ENCODE measurements around the gene PRKRA.
"Not testable (repeated sequence)": the region's sequence is repeated elsewhere in the genome, so short reads cannot be mapped to it uniquely, and the experiment has no call there.

Gene PRKRA

DNA sequence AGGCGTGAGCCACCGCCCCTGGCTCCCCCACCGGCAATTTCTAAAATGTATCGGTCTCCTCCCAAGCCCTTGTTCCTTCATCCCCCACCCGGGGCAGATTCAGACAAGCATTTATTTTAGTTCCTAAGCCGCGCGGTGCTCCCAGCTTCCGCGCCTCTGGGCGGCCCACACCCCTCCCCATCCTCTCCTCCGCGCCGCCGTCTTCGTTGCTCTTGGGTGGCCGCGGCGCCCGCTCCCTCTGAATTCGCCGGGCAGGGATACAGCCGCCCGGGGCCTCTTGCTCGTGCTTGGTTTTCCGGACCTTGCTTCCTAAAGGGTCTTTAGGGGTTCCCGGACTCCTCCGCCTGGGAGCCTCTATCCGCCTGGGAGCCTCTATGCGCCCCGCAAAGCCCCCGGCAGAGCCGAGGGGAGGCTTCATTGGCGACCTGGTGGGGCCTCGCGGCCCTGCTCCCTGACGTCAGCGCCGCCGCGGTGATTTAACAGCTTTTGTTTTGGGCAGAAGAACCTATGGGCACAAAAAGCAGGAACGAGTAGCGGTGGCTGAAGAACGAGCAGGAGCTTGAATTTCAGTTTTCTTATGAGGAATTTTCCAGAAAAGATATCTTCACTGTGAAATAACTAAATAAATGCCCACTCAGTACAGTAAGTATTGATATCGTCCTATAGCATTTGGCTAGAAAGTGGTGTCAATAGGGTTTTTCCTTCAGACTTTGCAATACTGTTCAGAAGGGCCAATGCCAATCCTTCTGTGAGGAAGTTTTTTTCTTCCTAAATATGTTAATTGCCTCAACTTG is 37.3 kb downstream of the PRKRA start:
- DNase-seq: peak; percentile 49

DNA sequence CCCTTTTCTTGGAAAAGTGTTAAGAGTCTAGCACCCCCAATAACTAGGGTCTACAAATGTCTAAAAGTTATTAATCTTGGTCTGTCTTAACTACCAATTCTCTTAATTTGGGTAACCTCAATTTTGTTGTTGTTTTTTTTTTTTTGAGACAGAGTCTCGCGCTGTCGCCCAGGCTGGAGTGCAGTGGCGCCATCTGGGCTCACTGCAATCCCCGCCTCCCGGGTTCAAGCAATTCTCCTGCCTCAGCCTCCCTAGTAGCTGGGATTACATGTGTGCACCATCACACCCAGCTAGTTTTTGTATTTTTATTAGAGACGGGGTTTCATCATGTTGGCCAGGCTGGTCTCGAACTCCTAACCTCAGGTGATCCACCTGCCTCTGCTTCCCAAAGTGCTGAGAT is 38.5 kb downstream of the PRKRA start:
- DNase-seq: not testable (repeated sequence)

DNA sequence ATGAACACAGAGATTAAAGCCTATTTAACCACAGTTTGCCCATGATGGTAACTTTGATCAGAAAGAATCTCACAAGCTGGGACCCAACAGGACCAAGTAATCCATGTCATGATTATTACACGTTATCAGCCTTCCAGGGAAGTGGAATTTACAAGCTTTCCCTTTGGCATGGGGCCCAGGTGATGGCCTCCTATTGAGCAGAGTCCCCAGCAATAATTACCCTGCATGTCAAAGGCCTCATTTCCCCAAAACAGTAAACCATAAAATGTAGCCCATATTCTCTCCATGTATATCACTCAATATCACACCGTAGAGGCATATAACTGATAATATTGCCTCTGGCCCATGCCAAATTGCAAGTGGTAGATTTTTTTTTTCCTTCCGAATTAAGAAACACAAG is 38.9 kb downstream of the PRKRA start:
- DNase-seq: no peak

DNA sequence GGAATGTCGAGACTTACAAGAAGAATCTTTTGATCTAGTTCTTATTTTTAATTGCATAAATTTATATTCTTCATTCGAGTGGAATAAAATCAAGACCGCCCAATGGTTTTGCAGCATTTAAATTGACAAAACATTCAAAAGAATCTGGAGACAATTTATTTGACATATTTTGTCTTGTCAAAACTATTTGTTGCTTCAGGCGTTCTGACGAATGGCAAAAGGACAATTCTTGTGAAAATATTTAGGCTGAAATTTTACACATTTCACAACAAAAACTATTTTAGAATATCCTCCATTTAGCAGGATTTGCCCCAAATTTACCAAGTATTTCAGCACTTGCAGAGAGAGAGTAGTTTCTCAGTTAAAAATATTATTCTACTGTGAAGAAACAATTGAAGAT is 41.7 kb downstream of the PRKRA start:
- DNase-seq: no peak

DNA sequence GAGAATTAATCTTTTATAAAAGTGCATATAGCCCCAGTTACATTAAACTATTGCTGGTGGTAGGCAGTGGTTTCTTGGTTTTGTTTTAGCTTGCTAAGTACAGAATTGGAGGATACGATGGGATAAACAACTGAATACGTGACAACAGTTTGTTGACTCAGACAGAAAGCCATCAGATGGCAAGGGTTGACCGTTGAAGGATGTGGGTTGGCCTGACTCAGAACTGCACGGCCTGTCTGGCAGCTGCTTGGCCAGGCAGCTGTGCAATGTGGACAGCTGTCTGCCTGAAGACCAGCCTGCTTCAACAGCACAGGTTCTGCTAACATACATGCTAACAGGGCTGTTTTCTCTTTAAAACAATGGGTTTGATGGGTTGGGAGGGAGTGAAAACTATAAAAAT is 46.6 kb downstream of the PRKRA start:
- DNase-seq: no peak

DNA sequence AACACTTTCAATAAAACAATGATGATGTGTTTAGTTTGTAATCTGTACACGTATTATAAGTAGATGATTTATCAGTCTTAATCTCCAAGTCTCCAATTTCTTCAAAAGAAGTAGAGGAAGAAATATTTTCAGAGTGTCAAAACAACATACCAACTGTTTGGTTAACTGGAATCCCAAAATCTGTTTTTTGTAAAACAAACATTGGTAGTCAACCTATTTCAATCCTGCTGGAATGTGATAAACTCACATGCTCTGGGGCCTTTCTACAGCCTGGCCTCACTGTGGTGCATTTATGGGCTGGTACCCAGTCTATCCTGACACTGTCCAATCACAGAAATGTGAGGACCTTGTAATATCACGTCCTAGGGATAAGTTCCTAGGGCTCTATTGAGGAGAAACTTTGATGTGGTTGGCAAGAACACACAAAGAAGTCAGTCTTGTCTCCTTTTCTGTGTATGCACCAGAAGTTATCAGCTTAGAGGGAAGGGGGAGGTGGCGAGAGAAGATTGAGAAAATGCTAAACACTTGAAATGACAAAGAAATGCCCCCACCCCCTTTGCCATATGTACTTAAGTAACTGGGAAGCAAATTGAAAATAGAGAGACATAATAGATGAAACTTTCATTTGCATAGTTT is 47.2 kb downstream of the PRKRA start:
- DNase-seq: no peak

DNA sequence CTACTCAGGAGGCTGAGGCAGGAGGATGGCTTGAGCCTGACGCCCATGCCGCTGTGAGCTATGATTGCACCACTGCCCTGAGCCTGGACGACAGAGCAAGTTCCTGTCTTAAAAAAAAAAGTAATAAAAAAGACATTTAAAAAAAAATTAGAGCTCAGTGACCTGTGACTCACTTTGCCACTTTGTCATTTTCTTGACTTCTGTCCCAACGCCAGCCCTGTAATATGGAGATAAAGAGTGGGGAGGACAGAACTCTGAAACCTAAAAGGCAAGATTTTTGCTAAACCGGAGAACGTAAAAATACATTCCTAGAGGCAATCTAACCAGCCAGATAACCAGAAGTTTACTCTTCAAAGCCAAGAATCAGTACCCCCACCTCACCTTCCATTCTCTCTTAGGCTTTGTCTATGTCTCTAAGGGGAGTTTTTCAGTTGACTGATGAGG is 49.0 kb downstream of the PRKRA start:
- DNase-seq: no peak

DNA sequence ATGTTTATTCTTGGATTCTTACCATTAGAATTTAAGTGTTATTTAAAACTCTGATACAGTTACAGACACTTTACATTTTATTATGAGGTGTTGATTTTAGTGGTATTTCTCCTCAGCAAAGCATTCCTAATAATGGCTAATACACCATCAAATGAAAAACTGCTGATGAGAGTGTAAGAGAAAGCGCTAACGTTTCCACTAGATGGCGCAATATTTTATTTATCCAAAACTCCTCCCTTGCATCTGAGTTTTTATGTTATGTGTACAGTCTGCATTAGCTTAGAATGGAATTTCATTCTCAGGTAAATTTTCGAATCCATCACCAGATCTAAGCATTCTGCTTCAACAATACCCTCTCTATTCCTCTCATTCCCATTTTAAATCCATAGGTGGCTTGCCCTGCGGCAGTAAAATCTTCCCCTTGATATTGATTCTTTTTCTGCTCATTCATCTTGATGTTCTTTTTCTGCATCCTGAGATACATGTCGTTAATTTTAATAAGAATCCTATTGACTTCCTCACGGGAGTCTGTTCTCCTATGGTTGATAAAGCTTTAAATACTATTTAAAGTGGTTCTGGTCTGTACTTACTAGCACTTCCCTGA is 53.9 kb downstream of the PRKRA start:
- DNase-seq: peak; percentile 78

DNA sequence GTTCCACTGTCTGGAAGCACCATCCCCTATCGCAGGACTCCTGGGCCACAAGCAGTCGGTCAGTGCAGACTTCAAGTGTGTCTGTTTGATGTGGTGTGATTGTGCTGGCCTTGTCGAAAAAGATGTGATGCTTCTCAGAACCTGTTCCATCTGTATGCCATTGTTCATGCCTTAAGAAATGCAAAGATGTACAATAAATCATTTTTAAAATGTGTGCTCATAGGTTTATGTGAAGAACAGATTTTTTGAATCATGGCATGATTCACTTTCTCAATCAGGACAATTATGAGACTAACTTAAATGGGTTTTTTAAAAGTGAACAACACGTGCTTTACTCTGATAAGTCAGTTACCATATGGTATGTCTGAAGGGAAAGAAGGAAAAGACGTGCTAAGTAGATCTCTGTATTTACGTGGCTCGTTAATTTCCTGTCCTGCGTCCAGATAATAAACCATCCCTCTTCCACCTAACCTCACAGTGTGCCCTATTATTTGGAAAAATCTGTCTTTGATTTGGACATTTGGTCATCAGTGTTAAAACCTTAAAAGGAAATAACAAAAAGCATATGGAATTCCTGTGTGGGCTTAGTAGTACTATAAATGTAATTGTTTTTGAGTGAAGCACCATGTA is 54.9 kb downstream of the PRKRA start:
- DNase-seq: no peak

DNA sequence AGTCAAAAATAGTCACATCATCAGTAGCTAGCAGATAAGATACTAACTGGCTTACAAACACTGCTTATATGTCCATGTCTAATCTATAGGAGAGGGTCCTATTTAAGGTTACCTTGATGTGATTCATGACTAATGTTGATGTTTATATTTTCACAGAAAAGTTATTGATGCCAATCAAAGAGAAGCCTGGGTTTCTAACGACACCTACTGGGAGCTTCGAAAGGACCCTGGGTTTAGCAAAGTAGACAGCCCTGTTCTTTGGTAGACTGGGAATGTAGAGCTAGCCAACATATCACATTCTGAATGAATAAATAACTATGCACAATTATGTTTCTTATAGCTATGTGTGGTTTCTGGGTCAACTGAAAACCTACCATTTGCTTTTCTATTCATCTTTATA is 55.7 kb downstream of the PRKRA start:
- no peak for DNase-seq

DNA sequence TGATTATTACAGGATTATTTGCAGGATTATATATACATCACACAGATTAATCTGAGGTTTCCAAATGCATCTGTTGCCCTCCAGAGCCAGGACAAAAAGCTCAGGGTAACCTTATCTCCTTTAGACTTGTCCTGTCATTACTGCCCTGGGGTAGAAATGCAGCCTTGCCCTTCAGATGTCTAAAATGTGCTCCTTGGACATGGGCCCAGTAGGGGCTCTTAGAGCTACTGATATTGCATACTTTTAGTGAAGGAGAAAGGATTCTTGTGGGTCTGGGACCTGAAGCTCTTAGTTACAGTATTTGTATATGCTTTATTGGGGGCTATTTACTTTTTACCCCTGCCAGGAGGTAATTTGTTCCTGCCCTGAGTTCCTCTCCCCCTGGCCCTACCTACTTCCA is 56.1 kb downstream of the PRKRA start:
- DNase-seq: no peak

DNA sequence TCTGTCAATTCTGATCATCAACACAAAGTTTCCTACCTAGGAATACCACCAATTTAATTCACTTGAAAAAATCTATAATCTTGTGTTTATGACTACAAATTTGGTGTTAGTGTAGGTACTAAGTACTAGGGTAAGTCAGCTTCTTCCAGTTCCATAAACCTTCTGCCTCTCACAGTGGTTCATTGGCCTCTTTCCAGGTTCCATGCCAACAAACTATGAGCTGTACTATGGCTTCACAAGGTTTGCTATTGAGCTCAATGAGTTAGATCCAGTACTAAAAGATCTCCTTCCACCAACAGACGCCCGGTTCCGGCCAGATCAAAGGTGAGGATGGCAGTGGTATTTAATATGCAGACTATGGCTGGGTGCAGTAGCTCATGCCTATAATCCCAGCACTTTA is 58.8 kb downstream of the PRKRA start:
- DNase-seq: no peak

DNA sequence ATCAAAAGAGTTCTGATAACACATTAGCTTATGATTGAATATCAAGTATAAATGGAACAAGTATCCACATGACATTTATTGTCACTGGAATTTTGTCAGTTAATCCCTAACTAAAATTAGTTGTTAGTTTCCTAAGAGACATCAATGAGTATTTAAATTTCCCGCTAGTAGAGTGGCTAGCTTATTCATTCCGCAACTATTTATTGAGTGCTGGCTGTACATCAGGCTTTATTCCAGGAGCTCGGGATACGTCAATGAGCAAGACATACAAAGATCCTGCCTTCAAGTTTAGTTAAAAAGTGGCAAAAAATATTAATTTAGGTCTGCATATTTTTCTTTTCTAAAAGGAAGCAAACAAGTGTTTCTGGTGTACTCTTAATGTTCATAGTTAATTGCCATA is 59.3 kb downstream of the PRKRA start:
- DNase-seq: no peak

DNA sequence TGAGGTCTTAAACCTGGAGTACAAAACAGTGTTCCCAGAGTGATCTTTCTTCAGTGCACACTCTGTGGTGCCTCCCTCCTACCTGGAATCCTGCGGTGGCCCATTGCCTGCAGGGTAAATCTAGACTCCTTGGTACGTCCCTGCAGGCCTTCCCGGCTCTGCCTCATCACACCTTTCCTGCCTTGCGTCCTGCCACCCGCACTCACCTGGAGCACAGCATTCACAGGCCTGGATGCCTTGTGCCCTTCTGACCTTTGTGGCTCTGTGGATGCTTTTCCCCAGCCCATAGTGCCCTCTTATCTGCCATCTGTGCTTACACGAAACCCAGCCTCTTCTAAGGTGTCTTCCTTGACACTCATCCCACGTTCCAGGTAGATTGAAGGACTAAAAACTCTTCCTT is 62.7 kb downstream of the PRKRA start:
- no peak for DNase-seq

DNA sequence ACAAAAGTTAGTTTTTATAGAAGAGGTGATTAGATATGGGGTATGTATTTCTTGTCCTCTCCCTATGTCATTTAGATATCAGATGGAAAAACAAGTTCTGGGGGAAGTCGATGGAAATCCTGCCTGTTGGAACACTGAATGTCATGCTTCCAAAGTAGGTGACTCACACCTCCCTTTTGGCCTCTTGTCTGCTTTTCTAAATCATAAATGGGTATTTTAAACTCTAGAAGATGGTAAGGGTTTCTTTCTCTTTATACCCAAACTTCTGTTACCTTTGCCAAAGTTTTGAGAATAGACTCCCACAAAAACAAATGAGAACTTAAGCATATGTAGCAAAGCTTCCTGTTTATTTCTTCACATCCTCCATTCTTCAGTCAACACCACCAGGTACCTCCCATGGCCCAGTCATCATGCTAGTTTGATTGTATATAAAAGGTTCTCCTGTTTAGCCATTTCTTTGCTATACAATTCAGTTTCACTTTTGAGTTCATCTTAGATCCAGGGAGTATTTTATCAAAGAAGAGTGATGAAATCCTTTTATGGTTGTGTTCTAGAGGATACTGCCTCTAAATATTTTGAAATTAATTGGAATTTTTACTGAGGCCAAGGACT is 63.9 kb downstream of the PRKRA start:
- no peak for DNase-seq

DNA sequence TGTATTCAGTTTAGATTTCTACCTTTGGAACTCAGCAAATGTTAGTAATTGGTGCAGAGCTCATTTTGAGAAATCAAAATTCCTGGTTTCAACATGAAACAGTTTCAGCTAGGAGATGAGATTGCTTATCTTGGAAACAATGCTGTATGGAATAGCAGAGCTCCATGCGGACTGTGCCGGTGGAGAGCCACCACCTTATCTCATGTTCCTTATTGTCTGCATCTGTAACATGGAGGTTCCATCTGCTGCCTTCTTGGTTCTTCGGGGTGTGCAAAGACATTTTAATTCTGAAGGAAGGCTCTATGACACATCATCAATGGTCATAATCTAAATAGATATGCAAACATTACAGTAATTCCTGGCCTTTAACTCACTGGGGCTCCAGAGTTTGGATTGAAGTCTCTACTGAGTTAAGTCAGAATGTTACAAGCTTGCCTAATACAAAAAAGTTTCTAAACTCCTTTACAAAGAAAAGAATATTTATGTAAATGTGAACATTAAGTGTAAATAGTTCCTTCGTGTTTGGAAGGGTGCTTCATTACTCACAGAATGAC is 65.3 kb downstream of the PRKRA start:
- no peak for DNase-seq

DNA sequence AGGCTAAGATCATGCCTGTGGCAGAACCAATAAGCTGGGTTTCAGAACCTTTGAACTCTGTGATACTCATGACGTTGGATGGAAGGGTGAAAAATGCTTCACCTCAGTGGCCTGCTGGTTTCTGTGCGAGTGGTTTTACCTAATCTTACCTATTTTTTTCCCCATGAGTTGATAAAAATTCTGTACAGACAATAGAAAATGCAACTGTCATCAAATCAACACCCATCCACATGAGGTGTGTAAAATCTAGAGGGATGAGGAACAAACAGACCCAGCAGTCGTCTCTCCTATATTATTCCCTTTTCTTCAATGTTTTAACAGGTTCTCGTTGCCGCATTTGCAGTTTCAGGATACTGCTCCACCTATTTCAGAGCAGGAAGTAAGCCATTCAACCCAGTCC is 67.3 kb downstream of the PRKRA start:
- DNase-seq: no peak

All from NCI-H1694 (cell line).